ENCODE data around the gene C6orf120. TPM values are rescaled to one million over a fixed set of nuclear protein-coding genes. Genes with fewer than 3 reads are reported as not detected.

The C6orf120 gene
- total and polyA plus RNA-seq, 2 of the 13 experiments (the other 11 are each of a cell fraction or from before 2014, with no cell fraction given), result 21.7 to 29.9 TPM

- TF ChIP-seq PAWR (CRISPR knock-in tag; IDR thresholded peaks at IDR 0.05; ENCODE audit: borderline replicate concordance) (no peak), ZNF292 (CRISPR knock-in tag; IDR thresholded peaks at IDR 0.05; ENCODE audit: borderline replicate concordance, low read depth) (peak; percentile 79; the same call in 1 of the 2 replicates), ZNF563 (CRISPR knock-in tag; IDR thresholded peaks at IDR 0.05) (peak; percentile 98), NFIC (IDR thresholded peaks at IDR 0.05; ENCODE audit: low read length) (peak; percentile 59; the same call in 1 of the 2 replicates), WIZ (CRISPR knock-in tag; IDR thresholded peaks at IDR 0.05) (peak; percentile 66; the same call in 1 of the 2 replicates), ZNF138 (CRISPR knock-in tag; IDR thresholded peaks at IDR 0.05; ENCODE audit: low read depth) (peak; percentile 99; the same call in 1 of the 2 replicates), ATF7 (IDR thresholded peaks at IDR 0.05) (no peak), ATF7 (CRISPR knock-in tag; IDR thresholded peaks at IDR 0.05) (peak; percentile 75), FLYWCH1 (CRISPR knock-in tag; IDR thresholded peaks at IDR 0.05) (no peak), KDM5B (CRISPR knock-in tag; IDR thresholded peaks at IDR 0.05; ENCODE audit: borderline replicate concordance) (peak; percentile 98; the same call in 1 of the 2 replicates), MZF1 (CRISPR knock-in tag; IDR thresholded peaks at IDR 0.05; ENCODE audit: borderline replicate concordance) (no peak), HOXA5 (CRISPR knock-in tag; IDR thresholded peaks at IDR 0.05) (peak; percentile 93), ZNF773 (CRISPR knock-in tag; IDR thresholded peaks at IDR 0.05; ENCODE audit: borderline replicate concordance) (peak; percentile 95; the same call in 1 of the 2 replicates), SRSF9 (IDR thresholded peaks at IDR 0.05; ENCODE audit: borderline replicate concordance, insufficient read depth, low read depth, low read length, poor library complexity, severe bottlenecking) (no peak), CTCF (CRISPR knock-in tag; IDR thresholded peaks at IDR 0.05) (peak; percentile 52), ZNF10 (CRISPR knock-in tag; IDR thresholded peaks at IDR 0.05; ENCODE audit: borderline replicate concordance, low read depth) (no peak), KAT7 (CRISPR knock-in tag; IDR thresholded peaks at IDR 0.05; ENCODE audit: borderline replicate concordance) (peak; percentile 98), GTF3A (CRISPR knock-in tag; conservative IDR thresholded peaks at IDR 0.05) (peak; percentile 92), RBM22 (optimal IDR thresholded peaks at IDR 0.05; ENCODE audit: low read length) (no peak), MLLT10 (CRISPR knock-in tag; IDR thresholded peaks at IDR 0.05) (no peak), CENPBD1 (CRISPR knock-in tag; IDR thresholded peaks at IDR 0.05; ENCODE audit: borderline replicate concordance, low read depth) (peak; percentile 25; the same call in 1 of the 2 replicates), ZNF276 (CRISPR knock-in tag; IDR thresholded peaks at IDR 0.05; ENCODE audit: low read depth) (no peak), ZNF678 (CRISPR knock-in tag; IDR thresholded peaks at IDR 0.05) (peak; percentile 77; the same call in 1 of the 2 replicates)
- TF ChIP-seq, protein P1, sequence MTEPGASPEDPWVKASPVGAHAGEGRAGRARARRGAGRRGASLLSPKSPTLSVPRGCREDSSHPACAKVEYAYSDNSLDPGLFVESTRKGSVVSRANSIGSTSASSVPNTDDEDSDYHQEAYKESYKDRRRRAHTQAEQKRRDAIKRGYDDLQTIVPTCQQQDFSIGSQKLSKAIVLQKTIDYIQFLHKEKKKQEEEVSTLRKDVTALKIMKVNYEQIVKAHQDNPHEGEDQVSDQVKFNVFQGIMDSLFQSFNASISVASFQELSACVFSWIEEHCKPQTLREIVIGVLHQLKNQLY (CRISPR knock-in tag; IDR thresholded peaks at IDR 0.05), result peak; percentile 64; the same call in 1 of the 2 replicates
Measured at GRCh38 chr6:169751242-169752073, 49.5 kb downstream of the C6orf120 start, which contains the start of the genes DYNLT2 and ERMARD (continued).
